ENCODE results near the gene ARHGEF5.
"Not testable (repeated sequence)": the region's sequence is repeated elsewhere in the genome, so short reads cannot be mapped to it uniquely, and the experiment has no call there.

DNA sequence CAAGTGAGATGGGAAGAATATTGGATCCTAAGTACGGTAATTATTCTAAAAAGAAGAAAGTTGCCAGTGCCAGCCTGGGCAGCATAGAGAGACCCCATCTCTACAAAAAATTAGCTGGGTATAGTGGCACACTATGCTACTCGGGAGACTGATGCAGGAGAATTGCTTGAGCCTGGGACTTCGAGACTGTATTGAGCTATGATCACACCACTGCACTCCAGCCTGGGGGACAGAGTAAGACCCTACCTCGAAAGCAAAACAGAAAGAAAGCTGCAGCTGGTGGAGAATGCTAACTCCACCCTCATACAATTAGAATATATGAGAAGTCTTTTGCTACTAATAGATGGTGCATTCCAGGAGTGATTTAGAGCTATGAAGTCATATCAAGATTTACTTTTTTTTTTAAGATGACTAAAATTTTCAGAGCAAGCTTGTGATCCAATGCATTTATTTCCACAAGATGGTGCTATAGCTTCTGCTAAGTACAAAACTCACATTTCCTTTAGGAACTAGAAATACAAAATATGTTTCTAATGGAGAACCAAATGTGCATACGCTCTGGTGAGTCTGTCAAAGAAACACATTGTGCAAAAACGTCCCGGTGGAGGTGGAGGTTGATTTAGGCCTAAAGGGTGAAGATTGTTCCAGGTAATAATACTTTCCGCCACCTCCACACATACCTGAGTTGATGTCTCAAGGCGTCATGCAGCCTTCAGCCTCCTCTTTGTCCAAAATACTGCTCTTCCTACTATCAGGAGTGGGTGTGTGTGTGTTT lies 23.8 kb upstream of the ARHGEF5 start:
- not testable (repeated sequence) for TF ChIP-seq EZH2 (IDR thresholded peaks at IDR 0.05; ENCODE audit: borderline replicate concordance, insufficient read depth, low read depth, low read length, poor library complexity, severe bottlenecking); CTCF (IDR thresholded peaks at IDR 0.05)
